GM19099 (cell line): ENCODE data around the gene MVB12B.

Experiments used
- POLR2A ChIP-seq: IDR thresholded peaks from 3 replicates; pipeline ENCODE4 v1.6.1; 2011; ENCODE audit warnings: low read depth; ENCODE audit not compliant: insufficient read length; ENCODE audit errors: extremely low read depth

Gene MVB12B

GRCh38 chr9:126392662-126393371, 66.2 kb downstream of the MVB12B start:
- no peak for TF ChIP-seq POLR2A

DNA sequence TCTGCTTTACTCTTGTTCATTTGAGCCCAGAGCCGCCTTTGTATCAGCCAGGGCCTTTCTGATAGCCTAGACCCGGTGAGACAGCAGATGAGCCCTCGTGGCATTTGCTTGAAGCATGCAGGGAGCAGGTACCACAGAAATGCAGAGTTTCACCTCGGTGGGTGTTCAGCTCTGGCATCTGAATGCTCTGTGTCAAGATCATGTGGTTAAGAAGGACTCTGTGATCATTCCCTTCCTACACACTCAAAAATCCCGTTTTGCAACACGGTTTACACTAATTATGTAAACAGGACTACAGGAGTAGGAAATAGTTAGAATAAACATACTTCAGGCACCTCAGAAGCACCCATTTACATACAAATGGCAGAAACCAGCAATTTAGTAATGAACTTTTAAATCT, 67.2 kb downstream of the MVB12B start:
- no peak for TF ChIP-seq POLR2A

DNA sequence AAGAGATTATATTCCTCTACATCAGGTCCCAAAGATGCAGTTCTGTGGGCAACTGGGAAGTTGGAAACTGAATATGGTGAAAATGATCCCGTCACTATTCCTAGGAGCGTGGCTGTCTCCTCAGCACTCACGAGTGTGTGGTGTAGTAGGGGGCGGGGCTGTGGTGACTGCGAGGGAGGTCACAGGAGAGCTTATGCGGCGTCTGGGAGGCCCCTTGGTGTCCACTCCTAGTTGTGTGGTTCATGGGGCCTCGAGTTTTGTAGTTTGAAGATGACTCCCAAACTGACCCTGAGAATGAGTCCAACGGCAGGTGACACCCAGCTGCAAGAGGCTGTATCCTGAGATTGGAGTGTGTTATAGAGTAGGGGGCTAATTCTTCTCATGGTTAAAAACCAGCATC, 68.2 kb downstream of the MVB12B start:
- no peak for TF ChIP-seq POLR2A

DNA sequence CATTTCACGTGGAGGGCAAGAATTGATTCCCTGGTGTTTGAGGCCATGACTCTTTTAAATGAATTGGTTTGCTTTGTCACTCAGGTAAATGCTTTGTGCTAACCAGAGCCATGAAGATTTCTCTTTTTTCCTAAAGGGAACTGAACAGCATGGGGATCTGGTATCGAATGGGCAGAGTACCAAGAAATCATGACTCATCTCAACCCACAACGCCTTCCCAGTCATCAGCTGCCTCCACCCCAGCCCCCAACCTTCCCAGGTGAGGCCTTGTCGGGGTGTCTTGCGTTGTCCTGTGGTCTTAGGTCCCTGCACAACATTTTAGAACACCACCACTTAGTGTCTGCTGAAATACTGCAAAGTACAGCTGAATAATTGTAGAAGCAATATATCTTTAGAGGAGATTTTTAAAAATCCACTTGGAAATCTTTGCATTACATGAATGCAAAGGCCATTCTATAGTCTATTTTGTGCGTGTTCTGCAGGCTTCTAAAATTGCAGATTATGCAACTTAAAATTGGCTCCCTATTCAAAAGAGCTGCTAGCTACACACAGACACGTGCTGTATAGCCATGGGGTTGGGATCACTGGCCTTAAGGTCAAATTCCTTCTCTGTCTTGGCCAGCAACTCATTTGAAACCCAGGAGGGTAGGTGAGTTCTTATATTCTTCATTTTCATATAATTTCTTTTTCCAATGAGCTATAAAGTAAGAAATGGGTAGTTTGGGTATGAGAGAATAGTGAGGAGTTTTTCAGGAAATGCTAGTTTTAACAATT, 69.0 kb downstream of the MVB12B start:
- TF ChIP-seq POLR2A: no peak

GRCh38 chr9:126397056-126397455, 70.4 kb downstream of the MVB12B start:
- TF ChIP-seq POLR2A: no peak

DNA sequence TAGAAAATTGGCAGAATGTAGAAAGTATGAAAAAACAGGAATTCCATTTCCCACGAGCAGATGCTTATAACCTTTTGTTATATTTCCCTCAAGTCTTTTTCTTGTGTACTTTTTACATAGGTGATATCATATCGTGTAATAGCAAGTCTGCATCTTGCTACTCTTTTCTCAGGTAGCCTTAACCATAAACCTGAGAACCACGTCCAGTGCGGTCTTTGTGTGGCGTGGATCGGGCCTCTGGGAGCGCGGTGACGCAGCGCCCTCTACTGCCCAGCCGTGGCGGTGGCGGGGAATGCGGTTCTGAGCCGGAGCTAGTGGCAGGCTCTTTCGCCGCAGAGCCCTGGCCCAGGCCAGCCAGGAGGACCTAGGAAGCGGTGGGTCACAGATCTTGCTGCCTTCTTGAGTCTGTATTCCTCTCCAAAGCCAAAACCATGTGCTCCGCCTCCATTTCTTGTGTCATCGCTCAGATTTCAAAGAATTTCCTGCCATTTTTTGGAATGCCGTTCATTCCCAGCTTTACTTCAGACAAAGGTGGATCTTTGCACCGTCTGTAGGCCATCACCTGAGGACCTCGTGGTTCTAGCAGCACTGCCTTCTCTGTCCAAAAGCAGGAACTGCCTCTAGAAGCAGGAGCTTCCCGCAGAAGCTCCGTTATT, 71.9 kb downstream of the MVB12B start:
- TF ChIP-seq POLR2A: no peak

DNA sequence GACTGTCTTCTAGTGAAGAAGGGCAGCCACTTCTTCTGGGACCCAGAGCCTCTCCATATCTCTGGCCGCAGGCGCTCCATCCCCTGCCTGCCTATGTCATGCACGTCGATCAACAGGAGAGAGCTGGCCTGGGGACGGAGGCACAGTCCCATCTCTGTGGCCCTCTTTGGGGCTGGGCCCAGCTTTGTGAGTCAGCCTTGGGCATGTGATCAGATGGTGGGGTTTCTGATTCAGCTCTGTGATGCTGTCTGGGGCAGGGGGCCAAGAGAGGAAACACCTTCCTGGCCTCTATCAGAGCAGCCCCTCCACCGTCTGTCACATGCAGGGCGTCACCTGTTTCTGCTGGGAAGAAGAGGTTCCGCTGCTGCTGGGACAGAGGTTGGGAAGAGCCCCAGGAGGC, 72.6 kb downstream of the MVB12B start:
- TF ChIP-seq POLR2A: no peak

DNA sequence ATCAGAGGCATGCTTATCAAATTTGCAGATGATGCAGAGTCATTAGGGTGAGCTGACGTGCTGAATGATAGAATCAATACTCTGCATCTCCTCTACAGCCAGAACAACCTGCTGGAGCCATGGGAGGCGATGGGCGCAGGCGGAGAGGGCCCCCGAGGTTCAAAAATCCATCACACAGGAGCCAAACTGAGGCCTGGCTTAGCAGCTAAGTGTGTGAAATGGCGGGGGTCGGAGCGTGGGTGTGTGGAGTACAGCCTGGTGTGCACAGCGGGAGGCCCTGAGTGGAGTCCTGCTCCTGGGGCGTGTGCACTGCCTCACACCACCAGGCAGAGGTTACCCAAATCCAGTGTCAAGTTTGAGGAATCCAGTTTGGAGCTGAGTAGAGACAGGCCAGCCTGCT, 73.2 kb downstream of the MVB12B start:
- no peak for TF ChIP-seq POLR2A

DNA sequence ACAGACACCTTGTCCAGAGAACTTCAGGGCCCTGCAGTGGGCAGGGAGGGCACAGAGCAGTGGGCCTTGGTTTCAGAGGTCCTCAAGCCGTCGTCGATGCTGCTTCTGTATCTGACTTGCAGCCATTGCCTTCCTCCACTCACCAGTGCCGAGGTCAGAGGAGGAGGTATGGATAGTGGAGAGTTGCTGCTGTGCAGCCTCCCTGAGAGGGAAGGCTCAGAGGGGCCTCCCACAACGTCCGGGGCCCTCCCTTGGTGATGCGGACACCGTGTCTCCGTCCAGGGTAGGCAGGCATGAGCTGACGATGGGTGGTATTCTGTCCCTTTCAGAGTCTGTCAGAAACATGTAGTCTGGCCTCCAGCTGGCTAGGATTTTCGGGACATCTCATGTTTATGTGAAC, 73.9 kb downstream of the MVB12B start:
- no peak for TF ChIP-seq POLR2A

DNA sequence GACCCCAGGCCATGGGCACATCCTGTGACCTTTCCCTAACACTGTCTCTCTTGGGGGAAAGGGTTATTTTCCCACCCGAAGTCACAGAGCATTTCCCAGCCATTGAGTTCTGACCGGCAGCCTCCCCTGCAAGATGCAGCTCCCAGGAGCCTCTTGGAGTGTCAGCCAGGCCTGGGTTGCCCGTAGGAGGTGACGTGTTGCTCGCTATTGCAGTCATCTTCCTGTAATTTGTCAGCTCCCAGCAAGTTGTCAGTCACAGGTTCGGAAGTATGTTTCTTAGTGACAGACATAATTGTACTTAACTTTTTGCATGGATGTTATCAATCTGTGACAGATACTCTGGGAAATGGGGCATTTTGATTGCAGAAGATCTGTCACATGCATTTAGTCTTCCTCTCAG, 74.5 kb downstream of the MVB12B start:
- TF ChIP-seq POLR2A: no peak

DNA sequence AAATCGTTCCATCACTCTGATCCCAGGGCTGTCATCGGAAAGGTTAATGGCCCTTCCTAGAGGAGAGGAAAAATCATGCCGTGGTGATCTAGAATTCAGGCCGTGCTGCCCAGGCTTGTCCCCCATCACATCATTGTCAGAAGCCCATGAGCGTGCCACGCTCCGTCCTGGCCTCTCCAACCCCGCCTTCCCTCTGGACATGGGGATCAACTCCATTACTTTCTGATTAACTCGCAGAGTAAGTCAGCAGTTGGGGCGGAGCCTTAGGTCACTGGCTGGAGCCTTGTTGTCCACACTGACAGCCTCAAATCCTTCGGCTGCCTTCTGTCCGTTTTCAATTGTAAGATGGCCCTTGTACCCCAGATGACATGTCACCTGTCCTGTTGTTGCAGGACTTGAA, 75.0 kb downstream of the MVB12B start:
- no peak for TF ChIP-seq POLR2A

DNA sequence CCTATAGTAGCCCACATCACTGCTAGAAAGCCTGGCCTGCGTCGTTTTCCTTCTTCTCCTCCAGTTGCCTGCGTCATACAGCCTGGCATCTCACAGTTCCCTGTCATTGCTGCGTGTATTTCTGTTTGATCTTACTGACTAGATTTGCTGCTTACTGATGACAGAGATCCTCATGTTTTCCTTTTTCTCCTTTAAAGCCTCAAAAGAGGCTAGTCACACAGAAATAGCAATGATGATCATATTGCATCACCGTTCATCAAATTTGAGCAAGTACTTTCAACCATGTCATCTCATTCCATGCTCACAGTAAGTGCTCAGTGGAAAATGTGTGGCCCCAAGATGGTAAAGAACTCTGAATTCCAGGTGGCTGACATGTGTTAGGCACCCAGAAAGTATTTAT, 76.8 kb downstream of the MVB12B start:
- no peak for TF ChIP-seq POLR2A

DNA sequence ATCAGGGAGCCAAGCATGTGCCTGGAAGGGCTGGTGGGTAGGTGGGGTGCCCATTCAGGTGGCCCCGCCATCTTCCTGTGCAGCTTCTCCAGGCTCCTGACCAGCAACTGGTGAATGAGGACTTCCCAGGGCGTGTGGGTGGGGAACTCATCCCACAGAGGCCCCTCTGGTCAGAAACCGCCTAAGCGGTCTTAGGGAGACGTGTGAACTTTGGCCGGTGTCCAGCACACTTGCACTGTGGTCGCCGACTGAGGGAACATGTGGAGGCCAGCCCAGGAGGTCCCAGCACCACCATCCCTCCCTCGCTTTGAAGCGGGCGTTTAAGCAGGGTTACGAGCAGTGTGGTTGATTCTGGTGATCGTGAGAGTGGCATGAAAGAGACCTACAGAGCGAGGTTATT, 77.8 kb downstream of the MVB12B start:
- TF ChIP-seq POLR2A: no peak

DNA sequence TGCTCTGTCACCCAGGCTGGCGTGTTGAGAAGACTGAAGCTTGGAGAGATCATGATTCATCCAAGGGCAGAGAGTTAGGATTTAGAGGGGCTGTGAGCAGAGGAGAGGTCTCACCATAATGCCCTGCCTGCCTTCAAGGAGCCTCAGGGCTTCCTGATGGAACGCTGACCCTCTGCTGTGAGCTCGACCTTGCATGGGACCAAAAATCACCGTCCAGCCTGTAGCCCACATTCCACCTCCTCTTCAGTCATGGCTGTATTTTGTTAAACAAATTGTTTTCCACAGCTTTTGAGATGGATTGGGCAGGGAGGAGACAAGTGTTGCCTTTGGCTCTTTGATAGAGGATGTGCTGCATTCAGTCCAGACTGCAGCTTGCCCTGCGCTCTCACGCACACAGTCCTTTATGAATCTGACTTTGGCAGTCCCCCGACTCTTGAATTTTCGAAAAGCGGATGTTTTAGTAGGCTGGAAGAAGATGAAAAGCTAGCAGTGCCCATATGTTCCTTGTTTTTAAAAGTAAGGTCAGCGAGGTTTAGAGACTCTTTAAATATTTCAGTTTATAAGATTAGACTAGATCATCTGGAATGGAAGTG, 79.5 kb downstream of the MVB12B start:
- TF ChIP-seq POLR2A: no peak

DNA sequence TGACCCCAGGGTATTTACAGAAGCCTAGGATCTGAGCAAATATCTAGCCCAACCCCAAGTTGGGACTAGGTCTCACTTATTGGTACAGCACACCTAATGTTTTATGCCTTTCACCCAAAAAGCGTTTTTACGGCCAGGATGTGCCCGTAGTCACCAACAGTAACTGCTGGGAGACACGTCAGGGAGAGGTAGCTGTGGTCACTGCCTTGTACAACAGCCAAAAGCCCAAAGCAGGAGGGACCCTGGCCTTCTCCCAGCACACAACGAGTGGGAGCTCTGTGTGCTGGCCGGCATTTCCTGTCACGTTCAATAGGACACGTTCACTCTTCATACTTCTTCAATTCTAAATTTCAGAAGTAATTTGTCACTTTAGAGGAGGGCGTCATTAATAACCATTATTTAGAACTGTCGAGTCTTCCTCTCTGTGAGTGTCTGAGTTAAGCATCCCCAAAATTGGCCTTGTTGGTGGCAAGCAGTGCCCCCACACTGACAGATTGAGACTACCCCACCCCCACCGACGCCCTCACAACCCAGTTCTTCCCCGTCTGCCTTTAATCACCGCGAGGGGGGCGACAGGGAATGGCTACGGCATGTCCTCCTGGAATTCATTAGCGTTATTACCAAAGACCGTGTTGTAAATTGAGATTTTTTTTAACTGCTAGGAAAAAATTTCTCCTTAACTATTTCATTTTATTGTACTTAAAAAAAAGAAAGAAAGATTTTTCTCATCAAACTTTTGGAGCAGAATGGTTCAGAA, 80.7 kb downstream of the MVB12B start:
- TF ChIP-seq POLR2A: no peak
